ENCODE measurements around the gene RPLP2. TPM values are rescaled to one million over a fixed set of nuclear protein-coding genes. Genes with fewer than 3 reads are reported as not detected.

Gene RPLP2
- total and polyA plus RNA-seq, 9 donors = 1,485 to 2,136 (median 1,808) TPM

- Histone ChIP-seq H3K36me3 (ENCODE audit: control insufficient read depth, insufficient read depth, low read length) (peaks cover 65% of the 10 kb centered on the region), H3K4me3 (ENCODE audit: low read length) (no peak overlapping the region)
These were observed 26.9 kb downstream of the RPLP2 start for GRCh38 chr11:836700-837099.

DNA sequence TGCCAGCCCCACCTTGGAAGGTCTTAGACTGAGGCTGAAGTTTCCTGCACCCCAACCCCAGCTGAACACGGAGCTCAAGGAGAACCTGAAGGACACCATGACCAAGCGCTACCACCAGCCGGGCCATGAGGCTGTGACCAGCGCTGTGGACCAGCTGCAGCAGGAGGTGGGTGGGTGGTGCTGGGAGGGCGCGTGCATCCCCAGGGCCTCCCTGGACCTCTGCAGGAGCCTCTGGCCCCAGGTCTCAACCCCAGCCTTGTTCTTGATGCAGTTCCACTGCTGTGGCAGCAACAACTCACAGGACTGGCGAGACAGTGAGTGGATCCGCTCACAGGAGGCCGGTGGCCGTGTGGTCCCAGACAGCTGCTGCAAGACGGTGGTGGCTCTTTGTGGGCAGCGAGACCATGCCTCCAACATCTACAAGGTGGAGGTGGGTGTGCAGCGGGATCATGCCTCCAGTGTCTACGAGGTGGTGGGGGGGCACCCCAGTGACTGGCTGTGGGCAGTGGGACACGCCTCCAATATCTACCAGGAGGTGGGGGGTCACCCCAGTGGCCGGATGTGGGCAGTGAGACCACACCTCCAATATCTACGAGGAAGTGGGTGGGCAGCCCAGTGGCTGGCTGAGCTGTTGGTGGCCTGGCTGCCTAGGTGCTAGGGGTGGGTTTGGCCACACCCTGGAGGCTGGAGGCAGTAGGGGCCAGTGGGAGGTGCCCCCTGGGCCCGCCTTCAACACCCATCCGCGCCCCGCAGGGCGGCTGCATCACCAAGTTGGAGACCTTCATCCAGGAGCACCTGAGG lies 27.6 kb downstream of the RPLP2 start:
- Histone ChIP-seq H3K36me3 (ENCODE audit: control insufficient read depth, insufficient read depth, low read length) (peaks cover 65% of the 10 kb centered on the region), H3K27me3 (ENCODE audit: control insufficient read depth, insufficient read depth, low read length) (no peaks in the 10 kb centered on the region), H3K9me3 (replicated peaks; ENCODE audit: control insufficient read depth, low read depth, low read length) (no peaks in the 10 kb centered on the region), H3K4me1 (ENCODE audit: control insufficient read depth, insufficient read depth, low read length) (peaks cover 58% of the 10 kb centered on the region), H3K4me3 (ENCODE audit: low read length) (no peak overlapping the region), H3K27ac (ENCODE audit: low read length) (no peak overlapping the region)
- 87% methylated on average over 10 of the region's 22 CpGs for WGBS (ENCODE audit: insufficient coverage)
- DNase-seq = no peak

More at GRCh38 chr11:836700-837099, 26.9 kb downstream of the RPLP2 start:
- Histone ChIP-seq H3K27me3 (ENCODE audit: control insufficient read depth, insufficient read depth, low read length) (peaks cover 3% of the 10 kb centered on the region), H3K9me3 (replicated peaks; ENCODE audit: control insufficient read depth, low read depth, low read length) (no peaks in the 10 kb centered on the region), H3K27ac (ENCODE audit: low read length) (no peak overlapping the region), H3K4me1 (ENCODE audit: control insufficient read depth, insufficient read depth, low read length) (peaks cover 63% of the 10 kb centered on the region)
- no peak for DNase-seq
- 81% methylated on average over 8 of the region's 9 CpGs for WGBS (ENCODE audit: insufficient coverage)

GRCh38 chr11:837990-838307 lies 28.2 kb downstream of the RPLP2 start:
- H3K9me3 ChIP-seq (replicated peaks; ENCODE audit: control insufficient read depth, low read depth, low read length) = no peaks in the 10 kb centered on the region
- H3K27me3 ChIP-seq (ENCODE audit: control insufficient read depth, insufficient read depth, low read length) = no peaks in the 10 kb centered on the region
- WGBS (ENCODE audit: insufficient coverage) = 95% methylated on average over 4 of the region's 8 CpGs
- peaks cover 56% of the 10 kb centered on the region for H3K4me1 ChIP-seq (ENCODE audit: control insufficient read depth, insufficient read depth, low read length)
- H3K36me3 ChIP-seq (ENCODE audit: control insufficient read depth, insufficient read depth, low read length) = peaks cover 65% of the 10 kb centered on the region
- H3K4me3 ChIP-seq (ENCODE audit: low read length) = no peak overlapping the region
- no peak for DNase-seq
- H3K27ac ChIP-seq (ENCODE audit: low read length) = no peak overlapping the region

GRCh38 chr11:838441-839279 lies 28.9 kb downstream of the RPLP2 start:
- no peak for DNase-seq
- peaks cover 61% of the 10 kb centered on the region for H3K4me1 ChIP-seq (ENCODE audit: control insufficient read depth, insufficient read depth, low read length)
- H3K27ac ChIP-seq (ENCODE audit: low read length) = peak overlapping the region; percentile 71
- no peaks in the 10 kb centered on the region for H3K9me3 ChIP-seq (replicated peaks; ENCODE audit: control insufficient read depth, low read depth, low read length)
- H3K27me3 ChIP-seq (ENCODE audit: control insufficient read depth, insufficient read depth, low read length) = no peaks in the 10 kb centered on the region
- H3K36me3 ChIP-seq (ENCODE audit: control insufficient read depth, insufficient read depth, low read length) = peaks cover 65% of the 10 kb centered on the region
- WGBS (ENCODE audit: insufficient coverage) = 52% methylated on average over 16 of the region's 17 CpGs
- no peak overlapping the region for H3K4me3 ChIP-seq (ENCODE audit: low read length)

- Histone ChIP-seq H3K27ac (ENCODE audit: low read length) (peak overlapping the region; percentile 71), H3K4me1 (ENCODE audit: control insufficient read depth, insufficient read depth, low read length) (peaks cover 61% of the 10 kb centered on the region), H3K36me3 (ENCODE audit: control insufficient read depth, insufficient read depth, low read length) (peaks cover 65% of the 10 kb centered on the region), H3K9me3 (replicated peaks; ENCODE audit: control insufficient read depth, low read depth, low read length) (no peaks in the 10 kb centered on the region), H3K4me3 (ENCODE audit: low read length) (no peak overlapping the region), H3K27me3 (ENCODE audit: control insufficient read depth, insufficient read depth, low read length) (no peaks in the 10 kb centered on the region)
- 74% methylated on average over 3 of the region's 5 CpGs for WGBS (ENCODE audit: insufficient coverage)
- DNase-seq = no peak
These were observed 29.5 kb downstream of the RPLP2 start for GRCh38 chr11:839280-839623.

DNA sequence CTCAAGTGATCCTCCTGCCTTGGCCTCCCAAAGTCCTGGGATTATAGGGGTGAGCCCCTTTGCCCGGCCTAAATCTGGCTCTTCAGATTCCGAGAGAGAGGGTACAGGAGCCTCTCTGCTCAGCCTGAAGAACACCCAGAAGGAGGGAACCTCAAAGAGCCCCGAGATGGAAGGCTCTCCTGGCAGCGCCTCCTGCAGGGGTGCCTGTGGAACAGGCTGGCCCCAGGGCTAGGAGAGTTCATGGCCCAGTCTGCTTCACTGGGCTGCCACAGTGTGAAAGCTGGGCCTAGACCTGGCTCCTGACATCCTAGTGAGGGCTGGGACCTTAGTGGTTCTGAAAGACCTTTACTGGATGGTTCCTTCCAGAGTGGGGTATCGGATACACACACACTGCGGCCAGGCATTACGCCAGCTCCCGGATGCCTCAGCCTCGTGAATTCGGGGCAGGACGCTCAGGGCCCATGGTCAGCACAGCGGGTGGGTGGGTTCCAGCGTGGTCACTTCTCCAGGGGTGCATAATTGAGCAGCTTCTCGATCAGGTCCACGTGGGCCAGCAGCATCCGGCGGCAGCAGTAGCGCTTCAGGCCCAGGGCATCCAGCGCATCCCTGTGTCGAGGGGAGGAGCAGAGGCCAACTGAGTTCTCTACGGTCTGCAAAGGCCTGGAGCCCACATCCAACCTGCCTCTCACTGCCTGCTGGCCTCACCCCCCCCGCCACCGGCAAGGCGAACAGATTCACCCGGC lies 30.3 kb downstream of the RPLP2 start:
- WGBS (ENCODE audit: insufficient coverage) = 78% methylated on average over 20 of the region's 25 CpGs
- H3K4me1 ChIP-seq (ENCODE audit: control insufficient read depth, insufficient read depth, low read length) = peaks cover 61% of the 10 kb centered on the region
- no peaks in the 10 kb centered on the region for H3K27me3 ChIP-seq (ENCODE audit: control insufficient read depth, insufficient read depth, low read length)
- H3K4me3 ChIP-seq (ENCODE audit: low read length) = no peak overlapping the region
- no peak for DNase-seq
- peaks cover 57% of the 10 kb centered on the region for H3K36me3 ChIP-seq (ENCODE audit: control insufficient read depth, insufficient read depth, low read length)
- H3K9me3 ChIP-seq (replicated peaks; ENCODE audit: control insufficient read depth, low read depth, low read length) = no peaks in the 10 kb centered on the region
- H3K27ac ChIP-seq (ENCODE audit: low read length) = no peak overlapping the region

GRCh38 chr11:841981-842369 lies 32.2 kb downstream of the RPLP2 start:
- H3K4me3 ChIP-seq (ENCODE audit: low read length) = peak overlapping the region; percentile 86
- H3K27ac ChIP-seq (ENCODE audit: low read length) = peak overlapping the region; percentile 62
- WGBS (ENCODE audit: insufficient coverage) = 1% methylated on average over 27 of the region's 27 CpGs
- H3K4me1 ChIP-seq (ENCODE audit: control insufficient read depth, insufficient read depth, low read length) = peaks cover 70% of the 10 kb centered on the region
- peaks cover 44% of the 10 kb centered on the region for H3K36me3 ChIP-seq (ENCODE audit: control insufficient read depth, insufficient read depth, low read length)
- H3K27me3 ChIP-seq (ENCODE audit: control insufficient read depth, insufficient read depth, low read length) = no peaks in the 10 kb centered on the region
- no peak for DNase-seq
- no peaks in the 10 kb centered on the region for H3K9me3 ChIP-seq (replicated peaks; ENCODE audit: control insufficient read depth, low read depth, low read length)

GRCh38 chr11:842370-843002 lies 32.7 kb downstream of the RPLP2 start, which contains the start of the genes POLR2L and TSPAN4:
Gene POLR2L (minus strand): TSS chr11:842529. CDS start chr11:842508, 21 bp downstream.
Gene TSPAN4 (plus strand): TSS chr11:842852. CDS start chr11:850305, 7,453 bp downstream.
- Histone ChIP-seq H3K27ac (ENCODE audit: low read length) (peak within 1 kb of the TSS; percentile 93), H3K4me1 (ENCODE audit: control insufficient read depth, insufficient read depth, low read length) (peaks cover 70% of the 10 kb centered on the region), H3K36me3 (ENCODE audit: control insufficient read depth, insufficient read depth, low read length) (peaks cover 39% of the 10 kb centered on the region), H3K27me3 (ENCODE audit: control insufficient read depth, insufficient read depth, low read length) (no peaks in the 10 kb centered on the region), H3K9me3 (replicated peaks; ENCODE audit: control insufficient read depth, low read depth, low read length) (no peaks in the 10 kb centered on the region), H3K4me3 (ENCODE audit: low read length) (peak within 1 kb of the TSS; percentile 86)
- WGBS (ENCODE audit: insufficient coverage) = under 1% methylated on average over 85 of the region's 87 CpGs
- peak; percentile 95 for DNase-seq

- H3K27ac ChIP-seq (ENCODE audit: low read length) = peak overlapping the region; percentile 93
- no peak for DNase-seq
- H3K4me1 ChIP-seq (ENCODE audit: control insufficient read depth, insufficient read depth, low read length) = peaks cover 65% of the 10 kb centered on the region
- H3K27me3 ChIP-seq (ENCODE audit: control insufficient read depth, insufficient read depth, low read length) = no peaks in the 10 kb centered on the region
- under 1% methylated on average over 43 of the region's 53 CpGs for WGBS (ENCODE audit: insufficient coverage)
- peak overlapping the region; percentile 86 for H3K4me3 ChIP-seq (ENCODE audit: low read length)
- no peaks in the 10 kb centered on the region for H3K9me3 ChIP-seq (replicated peaks; ENCODE audit: control insufficient read depth, low read depth, low read length)
- peaks cover 32% of the 10 kb centered on the region for H3K36me3 ChIP-seq (ENCODE audit: control insufficient read depth, insufficient read depth, low read length)
These were observed 33.4 kb downstream of the RPLP2 start for GRCh38 chr11:843086-843734.

Measured in muscle of leg (tissue), 11 donors.